PC-9 (cell line): ENCODE results near the gene CADM4. TPM values are rescaled to one million over a fixed set of nuclear protein-coding genes. Genes with fewer than 3 reads are reported as not detected.
"Not testable (repeated sequence)": the region's sequence is repeated elsewhere in the genome, so short reads cannot be mapped to it uniquely, and the experiment has no call there.

Experiments
- BruUV-seq: library from RNA; stranded (reverse); fragments of 400-500 nt; replicated peaks from 2 replicates; lab custom pipeline; 2021; lab: Mats Ljungman, UMichigan
- CTCF ChIA-PET: fragments of 300-600 bp; sonication (Branson Sonifier 250); formaldehyde crosslinking; loops from one replicate; lab custom pipeline; 2022; ENCODE audit warnings: antibody characterized with exemption; lab: Charles Lee
- POLR2A ChIA-PET: fragments of 300-600 bp; sonication (Branson Sonifier 250); formaldehyde crosslinking; loops from one replicate; lab custom pipeline; 2022; ENCODE audit warnings: antibody characterized with exemption; ENCODE audit not compliant: unreplicated experiment; lab: Charles Lee
- DNase-seq, 2 experiments: peaks; one replicate each; pipeline versions ENCODE4 v3.0.0 to v3.0.0-alpha.2; 2015 to 2022; ENCODE audit warnings: mixed read lengths in 1 of 2
- H2AFZ ChIP-seq: fragments of 200-600 bp; sonication (generic); 2 replicates; pipeline ENCODE4 v1.8.1; 2017; ENCODE audit warnings: antibody characterized with exemption
- H3F3A ChIP-seq: fragments of 200-600 bp; sonication (generic); 2 replicates; pipeline ENCODE4 v1.8.1; 2017; ENCODE audit warnings: antibody characterized with exemption, mild to moderate bottlenecking, low read depth; ENCODE audit not compliant: insufficient read depth
- H3K27ac ChIP-seq: fragments of 200-600 bp; sonication (generic); 2 replicates; pipeline ENCODE4 v1.6.1; 2016; ENCODE audit warnings: mixed run types
- H3K27me3 ChIP-seq: fragments of 200-600 bp; sonication (generic); 2 replicates; pipeline ENCODE4 v1.6.1; 2016; ENCODE audit warnings: low read depth, mixed run types; ENCODE audit not compliant: insufficient read depth
- H3K36me3 ChIP-seq: fragments of 200-600 bp; sonication (generic); 2 replicates; pipeline ENCODE4 v1.6.1; 2016; ENCODE audit warnings: low read depth, mixed run types
- H3K4me1 ChIP-seq: fragments of 200-600 bp; sonication (generic); replicated peaks from 2 replicates; pipeline ENCODE4 v1.6.1; 2016; ENCODE audit warnings: mixed run types; ENCODE audit not compliant: insufficient read depth
- H3K4me2 ChIP-seq: fragments of 200-600 bp; sonication (generic); 2 replicates; pipeline ENCODE4 v1.6.1; 2017; ENCODE audit warnings: mixed run types
- H3K4me3 ChIP-seq: fragments of 200-600 bp; sonication (generic); 2 replicates; pipeline ENCODE4 v1.6.1; 2016; ENCODE audit warnings: mixed run types
- H3K79me2 ChIP-seq: fragments of 200-600 bp; sonication (generic); 2 replicates; pipeline ENCODE4 v1.6.1; 2017; ENCODE audit warnings: low read depth, mixed run types
- H3K9me2 ChIP-seq: fragments of 200-600 bp; sonication (generic); 2 replicates; pipeline ENCODE4 v1.8.1; 2017; ENCODE audit warnings: mild to moderate bottlenecking; ENCODE audit not compliant: insufficient read depth
- H3K9me3 ChIP-seq: fragments of 200-600 bp; sonication (generic); 2 replicates; pipeline ENCODE4 v1.8.1; 2016; ENCODE audit warnings: low read depth; ENCODE audit not compliant: insufficient read depth
- H4K20me1 ChIP-seq: fragments of 200-600 bp; sonication (generic); 2 replicates; pipeline ENCODE4 v1.8.1; 2017; ENCODE audit not compliant: insufficient read depth
- CTCF ChIP-seq: fragments of 200-600 bp; sonication (generic); conservative IDR thresholded peaks from 2 replicates; pipeline ENCODE4 v1.6.1; 2017; ENCODE audit warnings: mixed run types, antibody characterized with exemption, mild to moderate bottlenecking, moderate library complexity
- EZH2 ChIP-seq: fragments of 200-600 bp; sonication (generic); IDR thresholded peaks from 2 replicates; pipeline ENCODE4 v1.8.0; 2017; ENCODE audit warnings: antibody characterized with exemption, low read depth
- intact Hi-C: fragments of 100-400 bp; cut with micrococcal nuclease; formaldehyde crosslinking; loops from one replicate; pipeline ENCODE4 v1.10.0; 2022; ENCODE audit not compliant: unreplicated experiment
- total RNA-seq: library from RNA; stranded (reverse); gene quantifications from 2 replicates; pipeline ENCODE4 v1.2.3, GENCODE V29; 2021

Gene CADM4
- total RNA-seq, 1 experiment from 2014 or later = 71.1 TPM

- Histone ChIP-seq H3F3A (peaks cover 13% of the 10 kb centered on the region; the same call in 1 of the 2 replicates), H3K79me2 (peaks cover 10% of the 10 kb centered on the region), H3K27me3 (no peaks in the 10 kb centered on the region), H4K20me1 (peaks cover 7% of the 10 kb centered on the region), H3K4me1 (0 out of 2 replicates have a peak, but pooled peaks cover 2% of the 10 kb centered on the region), H3K36me3 (0 out of 2 replicates have a peak, but pooled peaks cover 7% of the 10 kb centered on the region), H3K9me3 (no peaks in the 10 kb centered on the region), H3K27ac (no peak overlapping the region), H3K4me2 (no peak overlapping the region), H2AFZ (no peak overlapping the region), H3K4me3 (no peak overlapping the region), H3K9me2 (no peaks in the 10 kb centered on the region)
- TF ChIP-seq EZH2 = no peak
- no peak for TF ChIP-seq CTCF
- CTCF ChIA-PET = no interaction called here
- POLR2A ChIA-PET = interaction anchor here (0.5 kb wide), 1 partner anchor 220 kb away, joined by 5 read pairs; no protein-coding TSS in a partner anchor
- no TSS peak for BruUV-seq
- intact Hi-C loops = no loop called here
- no peak for DNase-seq
Measured at GRCh38 chr19:43589277-43589676, 50.4 kb downstream of the CADM4 start.

DNA sequence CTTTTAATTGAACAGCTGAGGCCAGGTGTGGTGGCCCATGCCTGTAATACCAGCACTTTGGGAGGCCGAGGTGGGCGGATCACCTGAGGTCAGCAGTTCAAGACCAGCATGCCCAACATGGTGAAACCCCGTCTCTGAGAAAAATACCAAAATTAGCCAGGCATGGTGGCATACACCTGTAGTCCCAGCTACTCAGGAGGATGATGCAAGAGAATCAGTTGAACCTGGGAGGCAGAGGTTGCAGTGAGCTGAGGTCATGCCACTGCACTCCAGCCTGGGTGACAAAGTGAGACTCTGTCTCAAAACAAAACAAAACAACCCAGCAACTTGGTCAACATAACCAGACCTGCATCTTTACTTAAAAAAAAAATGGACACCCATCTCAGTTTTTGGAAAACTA is 52.6 kb downstream of the CADM4 start:
- H3K79me2 ChIP-seq, H2AFZ ChIP-seq, CTCF ChIA-PET, H3F3A ChIP-seq, H3K4me3 ChIP-seq, H3K4me2 ChIP-seq, H3K36me3 ChIP-seq, H3K9me2 ChIP-seq, intact Hi-C loops, H4K20me1 ChIP-seq, BruUV-seq, H3K27ac ChIP-seq, H3K9me3 ChIP-seq, H3K4me1 ChIP-seq, H3K27me3 ChIP-seq, DNase-seq: not testable (repeated sequence)
- POLR2A ChIA-PET = interaction anchor here (0.6 kb wide), 1 partner anchor 30 kb away, joined by 7 read pairs; no protein-coding TSS in a partner anchor

- no peaks in the 10 kb centered on the region for H3K9me3 ChIP-seq
- ChIA-PET CTCF (interaction anchor here (0.6 kb wide), 1 partner anchor 31 kb away, joined by 3 read pairs; no protein-coding TSS in a partner anchor), POLR2A (no interaction called here)
- no peak for DNase-seq
- no peak overlapping the region for H3K4me3 ChIP-seq
- no peaks in the 10 kb centered on the region for H3K79me2 ChIP-seq
- no TSS peak for BruUV-seq
- H3K27ac ChIP-seq = no peak overlapping the region
- H3K4me1 ChIP-seq = no peaks in the 10 kb centered on the region
- no peak overlapping the region for H3K4me2 ChIP-seq
- no peaks in the 10 kb centered on the region for H3K36me3 ChIP-seq
- no peaks in the 10 kb centered on the region for H4K20me1 ChIP-seq
- no peaks in the 10 kb centered on the region for H3K27me3 ChIP-seq
- H3F3A ChIP-seq = 0 out of 2 replicates have a peak, but pooled peaks cover 10% of the 10 kb centered on the region
- intact Hi-C loops = no loop called here
- no peak for TF ChIP-seq CTCF
- no peaks in the 10 kb centered on the region for H3K9me2 ChIP-seq
- no peak overlapping the region for H2AFZ ChIP-seq
Measured at GRCh38 chr19:43586346-43586745, 53.3 kb downstream of the CADM4 start.

- H3K4me3 ChIP-seq = no peak overlapping the region
- intact Hi-C loops = no loop called here
- 0 out of 2 replicates have a peak, but pooled peaks cover 10% of the 10 kb centered on the region for H3F3A ChIP-seq
- H4K20me1 ChIP-seq = no peaks in the 10 kb centered on the region
- no peaks in the 10 kb centered on the region for H3K36me3 ChIP-seq
- no peak for TF ChIP-seq EZH2
- TF ChIP-seq CTCF = no peak
- CTCF ChIA-PET = interaction anchor here (0.6 kb wide), 2 partner anchors 29 to 78 kb away, joined by 3 to 5 read pairs; no protein-coding TSS in a partner anchor
- H2AFZ ChIP-seq = no peak overlapping the region
- no peaks in the 10 kb centered on the region for H3K9me2 ChIP-seq
- no peak overlapping the region for H3K27ac ChIP-seq
- no peaks in the 10 kb centered on the region for H3K9me3 ChIP-seq
- no peaks in the 10 kb centered on the region for H3K4me1 ChIP-seq
- POLR2A ChIA-PET = no interaction called here
- no peak overlapping the region for H3K4me2 ChIP-seq
- BruUV-seq = no TSS peak
- H3K27me3 ChIP-seq = no peaks in the 10 kb centered on the region
- no peak for DNase-seq
- H3K79me2 ChIP-seq = no peaks in the 10 kb centered on the region
Measured at GRCh38 chr19:43584484-43584883, 55.2 kb downstream of the CADM4 start.
